CD4-positive, alpha-beta T cell treated with Interleukin-15 for 1 hour (primary cell): ENCODE measurements around the gene PTGDS.
A peak's percentile ranks its signal among the peaks of the same experiment; 100 is the strongest.

Source experiments
- DNase-seq: peaks from one replicate; pipeline ENCODE4 v3.0.0-alpha.2; 2020

Gene PTGDS

GRCh38 chr9:136974817-136975535, 2.3 kb upstream of the PTGDS start:
- DNase-seq, result no peak

DNA sequence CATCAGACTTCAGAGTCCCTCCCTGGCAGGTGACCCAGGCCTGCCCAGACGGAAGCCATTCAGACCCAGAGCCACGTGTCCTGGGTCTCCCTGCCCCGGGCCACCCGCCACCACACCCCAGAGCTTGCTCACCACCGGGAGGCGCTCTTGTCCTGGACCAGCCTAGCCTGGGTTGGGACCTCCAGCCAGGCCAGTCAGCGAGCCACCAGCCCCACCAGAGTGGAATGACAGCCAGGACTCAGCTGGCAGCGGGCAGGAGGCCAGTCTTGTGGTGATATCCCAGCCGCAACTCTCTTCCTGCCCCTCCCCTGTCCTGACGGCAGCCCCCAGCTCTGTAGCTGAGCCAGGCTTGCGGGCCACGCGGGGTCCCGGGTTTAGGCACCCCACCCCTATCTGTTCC, 1.7 kb upstream of the PTGDS start:
- DNase-seq, result peak; percentile 35

DNA sequence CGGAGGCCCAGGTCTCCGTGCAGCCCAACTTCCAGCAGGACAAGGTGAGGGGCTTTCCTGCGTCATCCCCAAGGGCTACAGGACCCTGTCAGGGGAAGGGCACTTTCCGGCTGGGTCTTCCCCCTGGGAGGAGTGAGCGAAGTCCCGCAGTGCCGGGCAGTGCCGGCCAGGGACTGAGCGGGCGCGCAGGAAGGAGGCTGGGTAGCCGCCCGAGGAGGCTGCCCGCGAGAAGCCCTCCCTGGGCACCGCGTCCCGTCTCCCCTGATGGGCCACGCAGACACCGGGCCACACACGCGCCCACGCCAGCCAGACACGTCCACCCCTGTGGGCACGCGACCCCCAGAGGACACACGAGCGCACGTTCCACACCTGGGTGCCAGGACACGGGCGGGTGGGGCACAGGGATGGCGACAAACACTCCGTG, 357 bp downstream of the PTGDS start:
- no peak for DNase-seq

DNA sequence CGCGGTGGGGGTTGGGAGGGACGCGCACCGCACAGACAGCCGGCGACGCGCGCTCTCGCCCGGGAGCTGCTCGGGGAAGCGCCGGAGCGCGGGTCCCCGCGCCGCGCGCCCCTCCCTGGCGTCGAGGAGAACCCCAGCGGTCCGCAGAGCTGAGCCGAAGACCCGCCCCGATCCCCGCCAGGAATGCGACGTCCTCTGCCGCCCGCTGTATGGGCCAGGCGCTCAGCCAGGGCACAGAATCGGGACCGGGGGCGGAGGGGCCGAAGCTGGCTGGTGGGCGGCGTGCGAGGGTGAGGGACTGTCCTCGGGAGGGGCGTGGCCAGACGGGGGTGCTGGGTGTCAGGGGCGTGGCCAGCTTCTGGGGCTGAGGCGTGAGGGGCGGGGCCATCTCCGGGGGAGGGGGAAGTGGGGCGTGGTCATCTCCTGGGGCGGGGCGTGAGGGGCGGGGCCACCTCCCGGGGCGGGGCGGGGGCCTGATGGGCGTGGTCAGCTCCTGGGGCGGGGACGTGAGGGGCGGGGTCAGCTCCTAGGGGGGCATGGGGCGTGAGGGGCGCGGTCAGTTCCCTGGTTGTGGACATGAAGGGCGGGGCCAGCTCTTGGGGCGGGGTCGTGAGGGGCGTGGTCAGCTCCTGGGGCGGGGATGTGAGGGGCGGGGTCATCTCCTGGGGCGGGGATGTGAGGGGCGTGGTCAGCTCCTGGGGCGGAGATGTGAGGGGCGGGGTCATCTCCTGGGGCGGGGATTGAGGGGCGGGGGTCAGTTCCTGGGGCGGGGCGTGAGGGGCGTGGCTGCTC, 965 bp downstream of the PTGDS start:
- DNase-seq, result peak; percentile 72

DNA sequence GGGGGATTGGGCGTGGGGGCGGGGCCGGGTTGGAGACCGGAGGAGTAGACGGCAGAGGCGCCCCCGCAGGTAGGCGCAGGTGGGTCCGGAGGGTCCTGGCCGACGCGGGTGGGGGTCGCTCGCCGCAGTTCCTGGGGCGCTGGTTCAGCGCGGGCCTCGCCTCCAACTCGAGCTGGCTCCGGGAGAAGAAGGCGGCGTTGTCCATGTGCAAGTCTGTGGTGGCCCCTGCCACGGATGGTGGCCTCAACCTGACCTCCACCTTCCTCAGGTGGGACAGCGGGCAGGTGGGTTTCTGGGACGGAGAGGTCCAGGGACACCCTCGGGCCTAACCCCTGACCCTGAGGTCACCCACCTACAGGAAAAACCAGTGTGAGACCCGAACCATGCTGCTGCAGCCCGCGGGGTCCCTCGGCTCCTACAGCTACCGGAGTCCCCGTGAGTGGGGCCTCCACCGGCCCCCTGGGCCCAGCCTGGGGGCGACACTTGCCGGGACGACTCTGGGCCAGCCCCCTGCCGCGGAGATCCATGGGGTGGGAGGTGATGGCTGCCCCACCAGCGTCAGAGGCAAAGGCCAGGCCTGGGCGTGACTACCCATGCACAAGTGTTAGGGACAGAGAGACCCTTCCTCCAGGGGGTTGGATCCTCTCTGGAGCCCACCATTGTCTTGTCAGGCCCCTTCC, 1.7 kb downstream of the PTGDS start:
- DNase-seq, result no peak

GRCh38 chr9:136979769-136980587, 2.7 kb downstream of the PTGDS start:
- DNase-seq, result no peak

DNA sequence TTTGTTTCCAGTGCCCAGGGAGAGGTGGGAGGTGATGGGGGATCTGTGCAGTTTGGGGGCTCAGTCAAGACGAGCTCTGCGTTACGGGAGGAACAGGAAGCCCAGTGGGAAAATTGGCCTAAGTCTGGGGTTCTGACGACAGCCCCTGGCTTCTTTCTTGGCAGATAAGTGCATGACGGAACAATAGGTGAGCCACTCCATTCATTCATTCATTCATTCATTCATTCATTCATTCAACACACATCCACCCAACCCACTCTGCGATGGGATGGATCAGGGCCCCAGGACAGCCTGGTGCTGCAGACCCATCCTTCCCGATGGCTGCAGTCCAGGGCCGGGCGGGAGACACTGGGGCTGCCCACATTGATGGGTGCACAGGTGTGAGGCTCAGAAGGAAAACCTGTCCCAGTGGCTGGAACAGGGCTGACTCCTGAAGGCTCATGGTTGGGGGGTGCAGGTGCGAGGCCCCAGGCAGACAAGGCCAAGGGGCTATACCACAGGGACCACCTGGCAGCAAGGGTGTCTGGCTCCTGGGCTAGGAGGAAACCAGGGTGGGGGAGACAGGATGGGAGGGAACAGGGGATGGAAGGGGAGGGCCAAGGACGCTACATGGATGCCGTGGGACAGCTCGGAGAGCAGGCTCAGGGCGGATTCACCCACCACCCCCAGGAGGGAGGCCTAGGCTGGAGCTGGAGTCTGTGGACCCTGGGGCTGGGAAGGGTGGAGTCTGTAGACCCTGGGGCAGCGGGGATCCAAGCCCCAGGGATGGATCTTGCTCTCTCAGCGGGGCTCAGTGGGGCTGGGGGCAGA, 3.6 kb downstream of the PTGDS start:
- no peak for DNase-seq

DNA sequence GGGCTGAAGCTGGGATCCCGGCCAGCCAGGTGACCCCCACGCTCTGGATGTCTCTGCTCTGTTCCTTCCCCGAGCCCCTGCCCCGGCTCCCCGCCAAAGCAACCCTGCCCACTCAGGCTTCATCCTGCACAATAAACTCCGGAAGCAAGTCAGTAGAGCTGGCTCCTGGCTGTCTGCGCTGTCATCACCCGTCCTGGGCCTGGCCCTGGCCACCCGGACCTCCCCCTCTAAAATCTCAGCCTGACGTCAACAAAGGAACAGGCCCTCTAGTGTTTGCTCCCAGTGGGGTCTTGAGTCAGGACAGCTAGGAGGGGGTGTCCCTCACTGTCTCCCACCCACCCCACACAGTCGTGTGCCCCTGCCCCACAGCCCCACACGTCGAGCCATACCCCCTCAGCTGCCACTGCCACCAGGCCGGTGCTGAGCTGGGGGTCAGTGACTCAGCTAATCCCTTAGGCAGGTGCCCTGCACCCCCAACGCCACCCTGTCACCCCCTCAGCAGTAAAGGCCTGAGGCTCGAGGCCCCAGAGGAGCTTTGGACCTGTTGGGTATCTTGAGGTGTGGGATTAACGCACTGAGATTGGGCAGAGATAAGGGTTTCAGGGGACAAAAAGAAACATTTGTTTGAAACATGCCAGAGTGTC, 4.4 kb downstream of the PTGDS start:
- no peak for DNase-seq

DNA sequence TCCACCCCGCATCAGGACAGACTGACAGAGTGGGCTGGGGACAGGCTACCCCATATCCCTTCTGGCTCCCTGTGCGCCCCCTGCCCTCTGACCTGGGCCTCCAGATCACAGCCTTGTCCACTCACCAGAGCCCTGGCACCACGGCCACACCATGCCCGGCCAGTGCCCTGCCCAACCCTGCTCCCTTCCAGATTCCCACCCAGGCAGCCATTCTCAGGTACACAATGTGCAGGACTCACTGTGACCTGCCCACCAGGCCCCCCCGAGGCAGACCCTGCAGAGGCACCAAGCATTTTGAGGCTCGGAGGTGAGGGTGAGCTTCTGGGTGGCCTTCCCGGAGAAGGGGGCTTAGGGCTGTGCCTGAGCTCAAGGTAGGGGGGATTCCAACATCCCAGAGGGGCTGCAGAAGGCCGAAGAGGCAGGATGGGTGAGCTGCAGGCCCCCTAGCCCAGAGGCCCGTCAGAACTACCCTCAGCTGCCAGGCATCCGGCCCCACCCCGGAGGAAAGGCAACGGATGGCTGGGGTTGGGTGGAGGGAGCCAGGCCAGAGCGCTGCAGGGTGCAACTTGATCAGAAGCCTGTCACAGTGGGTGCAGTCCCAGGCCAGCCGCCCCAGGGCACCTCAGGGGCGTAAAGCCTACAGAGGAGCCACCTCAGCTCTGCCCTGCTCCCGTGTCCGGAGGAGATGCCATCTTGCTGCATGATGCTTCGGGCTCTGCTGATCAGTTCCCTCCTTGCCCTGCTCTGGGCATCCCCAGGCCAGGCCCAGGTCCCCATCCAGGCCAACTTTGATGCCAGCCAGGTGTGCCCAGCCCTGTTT, 5.1 kb downstream of the PTGDS start, which contains the start of gene LCNL1:
LCNL1 (plus strand) TSS at position 762 of the 820 bp plus-strand sequence. CDS start 594 bp downstream, outside the sequence.
- DNase-seq, result no peak

DNA sequence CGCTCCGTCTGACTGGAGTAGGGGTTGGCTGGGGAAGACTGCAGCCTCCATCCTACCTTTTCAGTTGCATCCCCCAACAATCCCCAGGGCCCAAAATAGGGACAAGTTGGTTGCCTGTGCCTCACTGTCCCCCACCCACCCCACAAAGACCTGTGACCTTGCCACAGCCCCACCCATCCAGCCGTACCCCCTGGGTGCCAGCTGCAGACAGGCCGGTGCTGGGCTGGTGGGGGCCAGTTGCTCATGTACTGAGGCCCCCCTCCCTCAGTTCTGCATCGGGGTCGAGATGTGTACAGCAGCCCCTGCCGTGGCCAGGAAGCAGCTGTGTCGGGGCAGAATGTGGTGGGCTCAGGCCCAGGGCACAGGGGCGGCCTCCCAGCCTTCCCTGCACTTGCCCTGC, 5.9 kb downstream of the PTGDS start:
- no peak for DNase-seq

GRCh38 chr9:136983656-136984314, 6.5 kb downstream of the PTGDS start:
- DNase-seq, result no peak

DNA sequence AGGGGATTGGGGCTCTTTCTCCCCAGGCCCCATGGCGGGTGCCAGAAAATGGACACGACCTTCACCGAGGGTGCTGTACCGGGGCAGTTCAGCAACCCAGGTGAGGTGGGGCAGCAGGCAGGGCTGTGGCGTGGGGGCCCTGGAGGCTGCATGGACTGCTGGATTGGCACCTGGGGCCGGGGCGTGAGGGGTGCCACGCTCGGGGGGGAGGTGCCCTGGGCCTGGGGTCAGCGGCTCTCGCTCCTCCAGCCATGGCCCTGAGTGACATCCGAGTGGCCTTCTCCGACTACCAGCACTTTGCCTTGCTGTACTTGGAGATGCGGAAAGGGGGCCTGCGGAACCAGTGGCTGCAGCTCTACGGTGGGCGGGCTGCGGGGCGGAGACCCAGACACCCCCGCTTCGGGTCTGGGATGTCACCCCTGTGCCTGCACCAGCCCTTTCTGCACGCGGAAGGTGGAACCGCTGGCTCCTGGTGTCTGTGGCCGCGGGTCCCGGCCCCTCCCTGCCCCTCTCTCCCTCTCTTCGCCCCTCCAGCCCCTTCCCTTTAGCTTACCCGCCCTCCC, 7.2 kb downstream of the PTGDS start:
- DNase-seq, result no peak

DNA sequence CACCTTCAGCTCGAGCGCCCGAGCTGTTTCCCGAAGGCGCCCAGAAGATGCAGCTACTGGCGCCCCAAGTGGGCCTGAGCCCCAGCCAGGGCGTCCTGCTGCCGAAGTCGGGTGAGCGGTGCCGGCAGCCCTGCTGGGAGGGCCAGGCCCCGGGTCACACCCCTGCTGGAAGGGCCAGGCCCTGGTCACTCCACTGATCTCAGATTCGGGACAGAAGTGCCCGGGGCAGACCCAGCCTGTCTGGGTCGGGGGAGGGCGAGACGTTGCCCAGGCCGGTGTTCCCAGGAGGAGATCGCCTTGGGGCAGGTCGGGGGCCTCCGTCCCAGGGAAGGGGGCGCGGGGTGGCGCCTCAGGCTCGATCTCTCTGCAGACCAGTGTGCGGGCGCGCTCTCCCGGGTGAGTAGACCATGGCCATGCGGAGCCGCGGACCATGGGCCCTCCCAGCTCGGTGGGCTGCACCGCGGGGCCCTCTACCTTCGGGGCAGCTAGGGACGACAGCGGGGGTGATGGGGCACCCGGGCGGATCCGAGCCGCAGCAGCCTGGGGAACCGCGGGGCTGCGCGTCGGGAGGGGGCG, 7.8 kb downstream of the PTGDS start:
- no peak for DNase-seq

GRCh38 chr9:136985853-136986252, 8.5 kb downstream of the PTGDS start:
- DNase-seq, result no peak

- DNase-seq, result no peak
Observed at GRCh38 chr9:136988872-136989271, 11.6 kb downstream of the PTGDS start.

DNA sequence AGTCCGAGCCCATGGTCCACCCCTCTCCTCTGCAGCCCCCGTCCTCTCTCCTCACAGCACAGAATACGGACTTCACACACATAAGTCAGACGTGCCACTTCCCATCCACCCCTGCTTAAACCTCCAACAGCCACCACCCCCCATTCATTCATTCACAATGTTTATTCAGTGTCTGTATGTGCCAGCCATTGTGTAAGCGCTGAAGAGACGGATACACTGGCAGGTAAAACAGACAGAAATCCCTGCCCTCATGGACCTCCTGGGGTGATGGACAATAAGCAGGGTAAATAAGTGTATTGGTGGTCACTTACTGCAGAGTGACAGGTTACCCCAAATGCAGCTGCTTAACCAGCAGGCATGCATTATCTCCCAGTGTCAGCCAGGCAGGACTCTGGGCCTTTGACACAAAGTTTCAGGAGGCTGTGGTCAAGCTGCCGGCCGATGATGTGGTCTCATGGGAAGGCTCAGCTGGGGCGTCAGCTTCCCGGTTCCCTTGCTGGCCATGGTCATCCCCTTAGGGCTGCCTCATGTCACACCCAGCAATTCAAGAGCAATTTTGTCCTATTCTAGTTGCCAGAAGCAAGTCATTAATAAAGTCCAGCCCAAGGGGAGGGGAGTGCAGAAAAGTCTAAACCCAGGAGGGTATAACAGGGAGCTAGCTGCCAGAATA, 13.1 kb downstream of the PTGDS start:
- DNase-seq, result no peak

DNA sequence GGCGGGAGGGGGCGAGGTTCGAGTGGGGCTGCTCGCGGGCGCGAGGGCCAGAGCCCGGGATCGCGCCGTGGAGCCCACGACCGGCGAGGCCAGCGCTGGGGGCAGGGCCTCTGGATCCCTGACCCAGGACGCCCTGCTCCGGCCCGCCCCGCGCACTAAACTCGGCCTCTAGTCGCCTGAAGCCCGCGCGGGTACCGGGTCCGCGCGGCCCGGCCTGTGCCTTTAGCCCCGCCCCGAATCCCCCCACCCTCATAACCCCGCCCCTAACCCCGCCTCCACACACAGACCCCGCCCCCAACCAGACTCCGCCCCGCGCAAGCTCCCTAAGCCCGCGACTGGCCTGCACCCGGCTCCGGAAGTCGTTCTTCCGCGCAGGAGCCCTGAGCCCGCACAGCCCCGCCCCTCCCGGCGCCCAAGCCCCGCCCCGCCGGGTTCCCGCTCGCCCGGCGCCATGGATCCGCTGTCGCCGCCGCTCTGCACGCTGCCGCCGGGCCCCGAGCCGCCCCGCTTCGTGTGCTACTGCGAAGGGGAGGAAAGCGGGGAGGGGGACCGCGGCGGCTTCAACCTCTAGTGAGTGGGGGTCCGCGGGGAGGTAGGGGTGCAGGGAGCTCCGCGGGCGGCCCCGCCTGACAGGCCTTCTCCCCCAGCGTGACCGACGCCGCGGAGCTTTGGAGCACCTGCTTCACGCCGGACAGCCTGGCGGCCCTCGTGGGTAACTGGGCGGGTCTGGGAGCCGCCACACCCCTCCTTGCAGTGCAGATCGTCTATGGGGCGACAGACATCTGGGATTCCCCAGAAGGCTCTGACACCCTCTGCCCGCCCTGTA, 14.9 kb downstream of the PTGDS start, which contains the start of gene PAXX:
PAXX (plus strand) TSS at position 430 of the 826 bp plus-strand sequence; CDS start at position 452, 22 bp downstream.
- peak; percentile 93 for DNase-seq
